Erythroblast (primary cell): ENCODE measurements around the gene CREBL2.

Experiments used
- DNase-seq, 2 experiments: peaks; one replicate each; lab custom pipeline; 2025; lab: John Stamatoyannopoulos, UW
- GATA1 ChIP-seq: IDR thresholded peaks from 2 replicates; pipeline ENCODE4 v1.6.1; 2011; ENCODE audit warnings: low read depth, mild to moderate bottlenecking, control low read depth, low read length, moderate library complexity
- POLR2A ChIP-seq: IDR thresholded peaks from 2 replicates; pipeline ENCODE4 v1.6.1; 2011; ENCODE audit warnings: mild to moderate bottlenecking, low read length

CREBL2 gene

GRCh38 chr12:12663644-12664294 is 52.1 kb downstream of the CREBL2 start:
- TF ChIP-seq POLR2A (no peak), GATA1 (no peak)
- DNase-seq = no peak

DNA sequence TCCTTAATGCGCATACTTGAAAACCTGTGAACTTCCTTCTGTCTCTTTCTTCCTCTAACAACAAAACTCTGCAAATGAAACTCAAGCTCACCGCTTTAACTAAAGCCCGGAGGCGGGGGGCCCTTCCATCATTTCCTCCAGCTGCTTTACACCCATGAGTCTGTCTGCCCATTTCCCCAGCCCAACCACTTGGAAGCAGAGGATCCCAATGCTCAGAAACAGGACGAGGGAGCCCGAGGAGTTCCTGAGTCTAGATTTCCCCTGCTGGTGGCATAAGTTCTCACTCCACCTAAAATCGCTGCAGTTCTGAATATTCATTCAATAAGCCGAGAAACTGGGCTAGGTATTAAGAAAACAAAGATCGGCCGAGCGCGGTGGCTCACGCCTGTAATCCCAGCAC is 53.5 kb downstream of the CREBL2 start:
- TF ChIP-seq POLR2A = no peak
- TF ChIP-seq GATA1 = no peak
- DNase-seq = no peak

GRCh38 chr12:12668005-12668404 is 56.3 kb downstream of the CREBL2 start:
- DNase-seq = no peak
- no peak for TF ChIP-seq POLR2A
- TF ChIP-seq GATA1 = no peak

DNA sequence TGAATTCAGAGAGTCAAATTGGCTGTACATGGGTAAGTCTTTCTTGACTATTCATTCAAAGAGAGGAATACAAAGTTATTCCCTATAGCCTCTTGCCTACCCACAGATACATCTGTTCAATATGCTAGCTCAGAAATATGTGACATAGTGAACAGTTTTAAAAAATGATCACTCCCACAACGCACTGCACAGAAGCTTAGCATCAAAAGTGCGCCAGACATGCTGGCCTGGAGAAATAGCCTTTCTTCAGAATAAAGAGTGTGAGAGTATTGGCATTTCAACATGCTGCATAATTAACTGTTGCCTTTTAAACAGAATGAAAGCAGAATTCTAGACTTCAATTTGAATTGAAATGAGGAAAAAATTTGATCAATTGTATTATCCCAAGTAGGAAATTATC is 57.3 kb downstream of the CREBL2 start:
- DNase-seq = no peak
- TF ChIP-seq POLR2A (no peak), GATA1 (no peak)

DNA sequence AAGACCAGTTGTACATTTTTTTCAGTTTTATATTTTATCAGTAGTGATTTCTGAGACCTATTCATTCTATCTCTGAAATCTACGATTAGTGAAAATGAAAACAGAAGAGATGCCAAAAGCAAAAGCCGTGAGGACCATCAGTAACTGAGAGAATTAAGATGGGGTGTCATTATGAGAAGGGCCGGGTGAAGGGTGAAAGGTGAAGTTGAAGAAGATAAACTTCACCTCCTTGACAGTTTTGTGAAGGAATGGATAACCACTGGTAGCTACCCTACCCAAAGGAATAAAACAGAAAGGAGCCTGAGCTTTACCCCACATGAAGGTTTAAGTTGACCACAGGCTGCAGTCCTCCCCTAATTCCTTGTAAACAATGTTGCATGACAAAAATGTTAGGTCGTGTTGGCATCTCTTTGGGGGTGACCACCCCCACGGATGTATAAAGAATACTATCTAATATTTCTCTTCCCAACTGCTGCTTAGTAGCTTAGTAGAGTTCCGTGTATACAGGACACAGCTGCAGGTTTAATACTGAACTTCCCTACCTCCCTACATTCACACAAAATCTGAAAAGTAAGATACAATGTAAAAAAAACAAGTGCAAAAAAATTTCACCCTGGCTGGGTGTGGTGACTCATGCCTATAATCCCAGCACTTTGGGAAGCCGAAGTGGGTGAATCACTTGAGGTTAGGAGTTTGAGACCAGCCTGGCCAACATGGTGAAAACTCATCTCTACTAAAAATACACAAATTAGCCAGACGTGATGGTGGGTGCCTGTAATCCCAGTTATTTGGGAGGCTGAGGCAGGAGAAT is 60.4 kb downstream of the CREBL2 start:
- TF ChIP-seq POLR2A (no peak), GATA1 (no peak)
- no peak for DNase-seq

- DNase-seq = no peak
- TF ChIP-seq GATA1 (no peak), POLR2A (no peak)
These were observed 61.6 kb downstream of the CREBL2 start for GRCh38 chr12:12673296-12673695.

DNA sequence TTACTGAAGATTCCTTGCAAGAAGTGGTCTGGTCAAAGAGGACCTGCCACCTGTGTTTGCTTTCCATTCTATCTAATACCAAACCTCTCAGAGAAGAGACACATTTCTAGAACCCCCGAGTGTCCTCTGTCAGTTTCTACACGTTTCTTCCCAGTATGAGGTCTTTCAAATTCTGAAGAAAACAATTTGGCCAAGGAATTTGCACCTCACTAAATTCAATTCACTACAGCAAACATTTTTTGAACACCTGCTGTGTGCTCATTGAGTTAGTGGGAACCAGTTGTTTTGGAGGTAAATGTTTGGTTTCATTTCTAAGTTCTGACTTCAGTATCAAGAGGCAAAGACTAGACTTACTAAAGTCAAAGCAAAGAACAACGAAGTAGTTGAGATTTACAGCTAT is 64.9 kb downstream of the CREBL2 start:
- no peak for TF ChIP-seq POLR2A
- TF ChIP-seq GATA1 = no peak
- no peak for DNase-seq

DNA sequence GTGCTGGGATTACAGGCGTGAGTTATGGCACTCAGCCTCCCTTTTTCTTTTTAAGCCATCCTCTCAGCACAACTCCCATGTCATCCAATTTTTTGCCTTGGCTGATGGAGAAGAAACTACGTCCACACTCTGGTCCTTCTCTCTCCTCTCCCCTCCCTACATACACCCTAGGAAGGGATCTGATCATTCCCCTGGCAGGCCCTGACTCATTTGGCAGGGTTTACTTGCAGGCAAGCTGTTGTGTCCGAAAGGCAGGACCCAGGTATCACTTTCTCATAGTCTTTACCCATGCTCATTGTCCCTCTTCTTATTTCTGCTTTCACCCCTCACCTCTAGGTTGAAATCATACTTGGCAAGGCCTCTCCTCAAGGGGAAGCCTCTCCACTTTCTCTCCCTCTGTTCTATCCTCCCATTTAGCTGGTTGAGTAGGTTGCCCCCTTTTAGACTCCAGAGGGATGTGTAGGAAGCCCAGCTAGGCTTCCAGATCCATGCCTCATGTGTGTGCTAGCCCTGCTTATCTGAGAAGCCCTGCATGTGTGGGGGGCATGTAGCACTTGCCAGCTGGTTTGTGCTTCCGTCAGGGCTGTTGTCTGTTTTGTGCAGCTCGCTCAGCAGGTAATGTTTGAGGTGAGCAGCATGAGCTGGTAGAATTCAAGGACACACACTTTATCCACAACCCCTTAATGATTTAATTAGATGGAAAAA is 69.5 kb downstream of the CREBL2 start:
- TF ChIP-seq GATA1 (no peak), POLR2A (no peak)
- DNase-seq = no peak

DNA sequence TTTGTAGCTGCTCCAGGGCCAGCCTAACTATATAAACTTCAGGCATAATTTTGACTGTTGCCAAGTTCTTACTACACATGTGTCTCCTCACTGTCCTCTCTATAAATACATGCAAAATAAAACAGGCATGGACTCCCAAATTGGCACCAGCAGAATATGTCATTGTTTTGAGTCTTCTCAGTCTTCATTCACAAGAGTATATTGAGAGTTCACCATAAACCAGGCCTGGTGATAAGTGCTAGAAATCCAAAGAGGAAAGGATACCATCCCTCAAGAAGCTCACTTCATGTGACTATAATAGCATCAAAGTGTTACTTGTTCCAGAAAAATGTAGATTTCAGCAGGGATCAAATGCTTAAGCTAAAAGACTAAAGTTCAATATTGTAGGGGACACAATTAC is 70.6 kb downstream of the CREBL2 start:
- no peak for DNase-seq
- TF ChIP-seq POLR2A = no peak
- no peak for TF ChIP-seq GATA1

- DNase-seq = no peak
- TF ChIP-seq POLR2A (no peak), GATA1 (no peak)
These were observed 71.5 kb downstream of the CREBL2 start for GRCh38 chr12:12683136-12683697.

DNA sequence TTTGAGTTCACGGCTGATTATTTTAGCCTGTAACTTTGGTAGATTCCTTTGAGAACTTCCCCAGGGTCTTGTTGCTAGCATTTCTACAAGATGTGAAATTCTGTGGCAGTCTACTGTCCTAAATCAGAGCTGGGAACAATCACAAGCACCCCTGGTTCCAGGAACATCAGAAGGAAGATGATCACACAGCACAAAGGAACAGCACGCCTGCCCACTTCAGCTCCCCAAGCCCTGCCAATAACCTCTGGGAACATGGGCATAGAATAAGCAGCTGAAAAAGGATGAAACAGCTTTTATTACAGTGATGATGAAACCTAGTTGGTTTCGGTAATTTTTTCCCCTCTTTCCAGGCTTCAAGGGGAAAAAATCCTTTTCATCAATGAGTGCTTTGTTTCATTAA is 72.0 kb downstream of the CREBL2 start:
- TF ChIP-seq GATA1 = no peak

DNA sequence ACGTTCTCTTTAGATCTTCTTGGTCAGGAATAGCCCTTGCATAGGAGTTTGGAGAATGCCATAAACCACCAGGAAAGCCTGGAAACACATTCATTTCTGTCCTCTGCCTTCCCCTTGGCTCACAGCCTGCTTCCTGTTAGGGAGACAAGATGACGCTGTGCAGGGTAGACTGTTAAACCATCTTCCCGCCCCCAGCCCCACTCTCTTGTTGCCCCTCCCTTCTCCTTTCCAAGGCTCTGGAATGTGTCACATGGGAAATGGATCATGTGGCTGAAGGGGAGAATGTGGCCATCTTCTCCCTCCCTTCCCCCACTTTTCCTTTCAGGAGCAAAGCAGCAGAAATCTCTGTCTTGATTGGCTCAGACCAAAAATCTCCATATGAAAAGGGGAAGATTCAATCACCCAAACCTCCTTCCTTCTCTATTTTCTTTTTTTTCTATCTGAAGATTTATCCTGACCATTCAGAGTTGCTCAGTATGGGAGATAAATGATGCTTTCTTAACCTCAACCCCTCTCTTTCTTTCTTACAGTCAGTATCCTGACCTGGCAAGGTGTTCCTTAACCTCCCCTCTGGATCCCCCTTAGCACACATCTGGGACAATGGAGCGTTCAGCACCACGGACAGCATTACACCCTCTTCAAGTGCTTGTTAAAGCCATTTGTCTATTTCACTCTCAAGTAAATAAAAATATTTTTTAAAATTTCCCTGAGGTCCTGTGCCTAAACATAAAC is 72.9 kb downstream of the CREBL2 start:
- no peak for TF ChIP-seq GATA1
- no peak for TF ChIP-seq POLR2A
- DNase-seq = peak; percentile 38 to 39

More for the DNA sequence above, 72.0 kb downstream of the CREBL2 start:
- DNase-seq = no peak

DNA sequence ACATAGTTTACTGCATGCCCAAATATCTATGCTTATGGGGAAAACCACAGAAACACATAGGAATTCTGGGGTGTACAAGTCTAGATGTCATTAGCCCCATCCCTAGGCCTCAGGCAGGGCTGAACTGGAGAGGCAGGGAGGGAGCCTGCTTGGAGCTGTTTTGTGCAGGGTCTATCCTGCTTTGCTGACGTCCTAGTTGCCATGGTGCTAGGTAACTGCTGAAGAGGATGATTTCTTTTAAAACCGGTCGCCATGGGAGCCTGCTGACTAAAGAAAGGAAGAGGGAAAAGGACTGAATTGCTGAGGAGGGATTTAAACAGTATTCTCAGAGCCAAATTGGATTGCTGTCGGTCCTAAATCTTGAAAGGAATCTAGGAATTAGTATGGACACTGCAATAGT is 73.6 kb downstream of the CREBL2 start:
- TF ChIP-seq GATA1 (no peak), POLR2A (no peak)
- DNase-seq = no peak
